Astrocyte (in vitro differentiated cells and primary cell): ENCODE data around the gene UNG. TPM values are rescaled to one million over a fixed set of nuclear protein-coding genes. Genes with fewer than 3 reads are reported as not detected.

ENCODE experiments used
- DNase-seq: peaks from one replicate; pipeline ENCODE4 v3.0.0-alpha.2; 2010; ENCODE audit warnings: low read depth
- FAIRE-seq: peaks from 2 replicates; lab custom pipeline; 2011; peaks lifted over from hg19 to GRCh38; lab: Jason Lieb, UNC
- H2AFZ ChIP-seq: 2 replicates; pipeline ENCODE4 v1.6.0; 2012; ENCODE audit warnings: low read depth, low read length, inconsistent platforms
- H3K27ac ChIP-seq: 2 replicates; pipeline ENCODE4 v1.5.1; 2011; ENCODE audit warnings: low read depth, low read length, inconsistent platforms
- H3K27me3 ChIP-seq: 2 replicates; pipeline ENCODE4 v1.6.0; 2011; ENCODE audit warnings: low read length, inconsistent platforms; ENCODE audit not compliant: insufficient read depth
- H3K36me3 ChIP-seq: 2 replicates; pipeline ENCODE4 v1.5.1; 2011; ENCODE audit warnings: low read length, inconsistent platforms; ENCODE audit not compliant: insufficient read depth
- H3K4me1 ChIP-seq: 2 replicates; pipeline ENCODE4 v1.5.1; 2011; ENCODE audit warnings: low read length, inconsistent platforms; ENCODE audit not compliant: insufficient read depth
- H3K4me2 ChIP-seq: 2 replicates; pipeline ENCODE4 v1.6.0; 2012; ENCODE audit warnings: low read length, inconsistent platforms
- H3K4me3 ChIP-seq: 2 replicates; pipeline ENCODE4 v1.5.1; 2011; ENCODE audit warnings: low read depth, mild to moderate bottlenecking, low read length, inconsistent platforms; ENCODE audit not compliant: insufficient read depth
- H3K79me2 ChIP-seq: 2 replicates; pipeline ENCODE4 v1.6.0; 2012; ENCODE audit warnings: mild to moderate bottlenecking, low read length, inconsistent platforms; ENCODE audit not compliant: insufficient read depth
- H3K9ac ChIP-seq: 2 replicates; pipeline ENCODE4 v1.6.0; 2012; ENCODE audit warnings: mild to moderate bottlenecking, low read length, inconsistent platforms
- H3K9me3 ChIP-seq: 2 replicates; pipeline ENCODE4 v1.5.1; 2012; ENCODE audit warnings: low read depth, mild to moderate bottlenecking, low read length, inconsistent platforms; ENCODE audit not compliant: insufficient read depth
- H4K20me1 ChIP-seq: 2 replicates; pipeline ENCODE4 v1.6.0; 2012; ENCODE audit warnings: low read length, inconsistent platforms; ENCODE audit not compliant: insufficient read depth
- H3K27ac Mint-ChIP-seq: one replicate; pipeline ENCODE4 v1.8.0; 2021; ENCODE audit warnings: mild to moderate bottlenecking, mixed read lengths; ENCODE audit not compliant: unreplicated experiment
- H3K27me3 Mint-ChIP-seq: one replicate; pipeline ENCODE4 v1.8.0; 2021; ENCODE audit warnings: low read depth, mixed read lengths; ENCODE audit not compliant: unreplicated experiment
- H3K36me3 Mint-ChIP-seq: one replicate; pipeline ENCODE4 v1.8.0; 2021; ENCODE audit warnings: low read depth, mixed read lengths; ENCODE audit not compliant: unreplicated experiment
- H3K4me1 Mint-ChIP-seq: one replicate; pipeline ENCODE4 v1.8.0; 2021; ENCODE audit warnings: low read depth, mixed read lengths; ENCODE audit not compliant: unreplicated experiment
- H3K4me3 Mint-ChIP-seq: one replicate; pipeline ENCODE4 v1.8.0; 2021; ENCODE audit warnings: mild to moderate bottlenecking, moderate library complexity, mixed read lengths; ENCODE audit not compliant: unreplicated experiment
- H3K9me3 Mint-ChIP-seq: one replicate; pipeline ENCODE4 v1.8.0; 2021; ENCODE audit warnings: mild to moderate bottlenecking, mixed read lengths; ENCODE audit not compliant: unreplicated experiment
- EZH2 ChIP-seq: IDR thresholded peaks from 2 replicates; pipeline ENCODE4 v1.6.1; 2012; ENCODE audit warnings: mild to moderate bottlenecking, low read length, inconsistent platforms; ENCODE audit not compliant: insufficient read depth
- total RNA-seq: library from RNA; stranded (reverse); gene quantifications from 2 replicates; pipeline ENCODE4 v1.2.1, GENCODE V29; 2021
- TF ChIP-seq, protein P1 (sequence below): IDR thresholded peaks from 2 replicates; pipeline ENCODE4 v1.5.1; 2011; ENCODE audit warnings: low read depth, mild to moderate bottlenecking, inconsistent platforms, low read length, moderate library complexity; ENCODE audit not compliant: insufficient read depth

The UNG gene
- total RNA-seq, 1 donor from 2014 or later: 21.9 TPM

DNA sequence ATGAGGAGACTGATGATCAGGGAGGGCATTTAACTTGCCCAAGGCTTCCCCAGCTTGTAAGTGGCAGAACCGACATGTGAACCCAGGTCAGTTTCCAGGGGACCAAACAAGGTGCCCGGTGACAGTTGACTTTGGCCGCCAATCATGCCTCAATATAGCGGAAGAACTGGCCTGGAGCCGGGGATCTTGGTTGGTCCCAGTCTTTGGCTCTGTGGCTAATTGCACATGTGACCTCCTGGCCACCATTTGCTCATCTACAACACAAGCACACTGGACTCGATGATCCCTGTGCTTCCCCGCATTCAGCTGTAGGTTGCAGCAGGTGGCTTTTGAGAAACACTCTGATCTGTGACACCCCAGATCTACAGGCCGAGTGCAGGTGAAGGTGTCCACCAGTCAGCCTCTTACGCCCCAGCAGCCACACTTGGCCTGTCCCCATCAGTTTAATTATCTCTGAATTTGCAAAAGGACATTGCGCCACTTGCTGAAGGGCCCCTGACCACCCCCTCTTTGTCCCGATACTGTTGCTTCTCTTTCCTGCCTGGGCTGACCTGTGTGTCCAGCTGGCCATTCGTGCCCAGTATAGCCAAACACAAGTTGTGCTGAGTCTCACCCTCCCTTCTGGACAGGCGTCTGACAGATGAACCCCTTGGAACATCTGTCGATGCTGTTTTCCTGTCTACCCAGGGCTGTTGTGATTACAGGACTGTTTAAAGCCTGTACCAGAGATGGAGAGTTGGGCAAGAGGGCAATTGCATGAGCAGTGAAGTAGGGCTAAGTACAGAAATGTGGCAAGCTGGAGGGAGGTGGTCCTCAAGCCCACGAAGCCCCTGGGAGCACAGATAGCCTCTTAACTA is 33.1 kb downstream of the UNG start:
- FAIRE-seq (no peak), DNase-seq (no peak)
- Histone ChIP-seq H3K79me2 (no peaks in the 10 kb centered on the region), H3K4me2 (no peak overlapping the region), H3K27ac (no peak overlapping the region), H2AFZ (no peak overlapping the region), H3K27me3 (no peaks in the 10 kb centered on the region), H3K9ac (no peak overlapping the region), H3K4me3 (no peak overlapping the region), H3K36me3 (no peaks in the 10 kb centered on the region), H4K20me1 (no peaks in the 10 kb centered on the region), H3K9me3 (no peaks in the 10 kb centered on the region), H3K4me1 (no peaks in the 10 kb centered on the region)
- Mint-ChIP-seq H3K27me3 (peaks cover 34% of the 10 kb centered on the region), H3K4me3 (no peak overlapping the region), H3K4me1 (no peaks in the 10 kb centered on the region), H3K36me3 (peaks cover 3% of the 10 kb centered on the region), H3K9me3 (peaks cover 1% of the 10 kb centered on the region), H3K27ac (no peak overlapping the region)
- TF ChIP-seq, protein P1, sequence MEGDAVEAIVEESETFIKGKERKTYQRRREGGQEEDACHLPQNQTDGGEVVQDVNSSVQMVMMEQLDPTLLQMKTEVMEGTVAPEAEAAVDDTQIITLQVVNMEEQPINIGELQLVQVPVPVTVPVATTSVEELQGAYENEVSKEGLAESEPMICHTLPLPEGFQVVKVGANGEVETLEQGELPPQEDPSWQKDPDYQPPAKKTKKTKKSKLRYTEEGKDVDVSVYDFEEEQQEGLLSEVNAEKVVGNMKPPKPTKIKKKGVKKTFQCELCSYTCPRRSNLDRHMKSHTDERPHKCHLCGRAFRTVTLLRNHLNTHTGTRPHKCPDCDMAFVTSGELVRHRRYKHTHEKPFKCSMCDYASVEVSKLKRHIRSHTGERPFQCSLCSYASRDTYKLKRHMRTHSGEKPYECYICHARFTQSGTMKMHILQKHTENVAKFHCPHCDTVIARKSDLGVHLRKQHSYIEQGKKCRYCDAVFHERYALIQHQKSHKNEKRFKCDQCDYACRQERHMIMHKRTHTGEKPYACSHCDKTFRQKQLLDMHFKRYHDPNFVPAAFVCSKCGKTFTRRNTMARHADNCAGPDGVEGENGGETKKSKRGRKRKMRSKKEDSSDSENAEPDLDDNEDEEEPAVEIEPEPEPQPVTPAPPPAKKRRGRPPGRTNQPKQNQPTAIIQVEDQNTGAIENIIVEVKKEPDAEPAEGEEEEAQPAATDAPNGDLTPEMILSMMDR: no peak
- TF ChIP-seq EZH2: no peak

DNA sequence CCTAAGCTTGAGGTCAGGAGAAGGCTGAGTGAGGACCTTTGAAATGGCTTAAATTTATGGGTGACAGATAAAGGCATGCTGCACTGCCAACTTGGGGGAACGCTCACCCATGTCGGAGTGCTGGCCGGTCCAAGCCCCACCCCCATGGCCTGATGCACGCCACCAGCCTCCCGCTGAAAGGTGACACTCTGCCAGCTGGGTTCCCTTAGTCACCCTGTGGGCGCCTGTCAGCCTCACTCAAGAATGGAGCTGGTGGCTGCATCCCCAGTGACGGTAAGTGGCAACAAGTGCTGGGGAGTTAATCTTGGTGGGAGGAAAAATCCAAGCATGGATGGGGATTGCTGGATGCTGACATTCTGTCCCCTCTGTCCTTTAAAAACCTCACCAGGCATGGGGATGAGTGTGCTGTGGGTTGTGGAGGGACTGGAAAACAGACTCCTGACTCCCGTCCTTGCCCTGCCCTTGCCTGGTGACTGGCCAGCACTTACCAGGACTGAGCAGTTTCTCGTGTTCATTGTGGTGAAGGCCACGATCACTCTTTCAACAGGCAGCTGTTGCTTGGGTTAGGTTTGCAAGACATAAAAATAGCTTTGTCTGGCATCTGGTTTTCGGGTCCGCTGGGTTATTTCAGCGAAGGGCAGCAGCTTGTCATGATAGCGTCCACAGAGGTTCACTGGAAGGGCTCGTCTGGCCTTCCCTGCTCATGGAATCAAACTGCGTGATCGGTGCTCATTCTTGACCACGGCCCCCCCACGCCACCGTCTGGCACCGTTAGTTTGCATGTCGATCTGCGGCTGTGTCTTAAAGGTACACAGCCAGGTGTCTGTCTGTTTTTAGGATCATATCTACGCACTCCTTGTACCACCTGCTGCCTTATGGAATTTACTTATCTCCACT is 34.0 kb downstream of the UNG start:
- H3K36me3 Mint-ChIP-seq: peaks cover 3% of the 10 kb centered on the region
- no peak for FAIRE-seq
- no peak overlapping the region for H2AFZ ChIP-seq
- no peak overlapping the region for H3K4me2 ChIP-seq
- H3K27me3 ChIP-seq: no peaks in the 10 kb centered on the region
- H3K79me2 ChIP-seq: no peaks in the 10 kb centered on the region
- H3K36me3 ChIP-seq: no peaks in the 10 kb centered on the region
- no peaks in the 10 kb centered on the region for H3K4me1 Mint-ChIP-seq
- DNase-seq: no peak
- peaks cover 31% of the 10 kb centered on the region for H3K27me3 Mint-ChIP-seq
- H3K4me3 Mint-ChIP-seq: no peak overlapping the region
- H4K20me1 ChIP-seq: no peaks in the 10 kb centered on the region
- peaks cover 5% of the 10 kb centered on the region for H3K9me3 Mint-ChIP-seq
- H3K9ac ChIP-seq: no peak overlapping the region
- no peak overlapping the region for H3K27ac Mint-ChIP-seq
- no peak overlapping the region for H3K27ac ChIP-seq
- H3K4me3 ChIP-seq: no peak overlapping the region
- no peaks in the 10 kb centered on the region for H3K4me1 ChIP-seq
- no peak for TF ChIP-seq EZH2
- TF ChIP-seq, protein P1: no peak
- H3K9me3 ChIP-seq: no peaks in the 10 kb centered on the region
